Lower lobe of right lung (tissue), 2 donors: ENCODE data around the gene MALAT1. TPM values are rescaled to one million over a fixed set of nuclear protein-coding genes. Genes with fewer than 3 reads are reported as not detected.

Experiments
- ATAC-seq, 2 donors: fragments of 200-7000 bp; cut with Tn5 transposase; one replicate each; pipeline ENCODE4 v1.9.1; 2020 to 2022; ENCODE audit warnings: mild to moderate bottlenecking in 2 of 2, moderate library complexity in 2 of 2
- DNase-seq: peaks from one replicate; pipeline ENCODE4 v3.0.0-alpha.2; 2020
- H3K27ac ChIP-seq: fragments of 200-600 bp; one replicate; pipeline ENCODE4 v1.8.0; 2022
- H3K27me3 ChIP-seq: fragments of 200-600 bp; one replicate; pipeline ENCODE4 v1.8.0; 2022; ENCODE audit warnings: low read depth
- H3K36me3 ChIP-seq: fragments of 200-600 bp; one replicate; pipeline ENCODE4 v1.8.0; 2022; ENCODE audit warnings: mild to moderate bottlenecking
- H3K4me1 ChIP-seq: fragments of 200-600 bp; one replicate; pipeline ENCODE4 v1.8.0; 2022
- H3K4me3 ChIP-seq: fragments of 200-600 bp; one replicate; pipeline ENCODE4 v1.8.0; 2022; ENCODE audit warnings: mild to moderate bottlenecking
- H3K9me3 ChIP-seq: fragments of 200-600 bp; one replicate; pipeline ENCODE4 v1.8.0; 2022
- intact Hi-C: fragments of 100-400 bp; cut with DNase I; formaldehyde crosslinking; loops from one replicate; pipeline ENCODE4 v1.11.0; 2022
- total RNA-seq: library from RNA; stranded (reverse); fragmentation: NEBNext Ultra II Directional; extraction: Animal tissue kit (Norgen Biotek cat#: 25700); gene quantifications from one replicate; pipeline ENCODE4 v1.2.1, GENCODE V29; 2021
- TF ChIP-seq, protein P1 (sequence below): fragments of 200-600 bp; IDR thresholded peaks from one replicate; pipeline ENCODE4 v1.8.0; 2022; ENCODE audit warnings: antibody characterized with exemption, mild to moderate bottlenecking
- donor health status: DM: no; HTN: yes; CAD: no; lungs with severe emphysema.

The MALAT1 gene
- total RNA-seq, 1 donor from 2014 or later, result 11,612 TPM

DNA sequence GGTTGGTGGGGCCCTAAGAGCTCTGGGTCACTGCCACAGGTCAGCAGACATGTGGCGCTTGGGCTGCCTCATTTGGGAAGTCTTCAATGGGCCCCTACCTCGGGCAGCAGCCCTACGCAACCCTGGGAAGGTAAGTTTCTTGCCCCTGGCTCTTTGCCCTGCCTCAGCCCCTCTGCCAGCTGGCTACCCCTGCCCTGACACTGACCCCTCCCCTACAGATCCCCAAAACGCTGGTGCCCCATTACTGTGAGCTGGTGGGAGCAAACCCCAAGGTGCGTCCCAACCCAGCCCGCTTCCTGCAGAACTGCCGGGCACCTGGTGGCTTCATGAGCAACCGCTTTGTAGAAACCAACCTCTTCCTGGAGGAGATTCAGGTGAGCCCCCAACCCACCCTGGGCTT is 27.9 kb downstream of the MALAT1 start:
- peaks cover 42% of the 10 kb centered on the region for H3K4me1 ChIP-seq
- TF ChIP-seq, protein P1, sequence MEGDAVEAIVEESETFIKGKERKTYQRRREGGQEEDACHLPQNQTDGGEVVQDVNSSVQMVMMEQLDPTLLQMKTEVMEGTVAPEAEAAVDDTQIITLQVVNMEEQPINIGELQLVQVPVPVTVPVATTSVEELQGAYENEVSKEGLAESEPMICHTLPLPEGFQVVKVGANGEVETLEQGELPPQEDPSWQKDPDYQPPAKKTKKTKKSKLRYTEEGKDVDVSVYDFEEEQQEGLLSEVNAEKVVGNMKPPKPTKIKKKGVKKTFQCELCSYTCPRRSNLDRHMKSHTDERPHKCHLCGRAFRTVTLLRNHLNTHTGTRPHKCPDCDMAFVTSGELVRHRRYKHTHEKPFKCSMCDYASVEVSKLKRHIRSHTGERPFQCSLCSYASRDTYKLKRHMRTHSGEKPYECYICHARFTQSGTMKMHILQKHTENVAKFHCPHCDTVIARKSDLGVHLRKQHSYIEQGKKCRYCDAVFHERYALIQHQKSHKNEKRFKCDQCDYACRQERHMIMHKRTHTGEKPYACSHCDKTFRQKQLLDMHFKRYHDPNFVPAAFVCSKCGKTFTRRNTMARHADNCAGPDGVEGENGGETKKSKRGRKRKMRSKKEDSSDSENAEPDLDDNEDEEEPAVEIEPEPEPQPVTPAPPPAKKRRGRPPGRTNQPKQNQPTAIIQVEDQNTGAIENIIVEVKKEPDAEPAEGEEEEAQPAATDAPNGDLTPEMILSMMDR, result no peak
- no peaks in the 10 kb centered on the region for H3K27me3 ChIP-seq
- ATAC-seq (no peak), DNase-seq (no peak)
- no peaks in the 10 kb centered on the region for H3K9me3 ChIP-seq
- H3K4me3 ChIP-seq, result no peak overlapping the region
- no peak overlapping the region for H3K27ac ChIP-seq
- intact Hi-C loops, result no loop called here
- H3K36me3 ChIP-seq, result peaks cover 54% of the 10 kb centered on the region

DNA sequence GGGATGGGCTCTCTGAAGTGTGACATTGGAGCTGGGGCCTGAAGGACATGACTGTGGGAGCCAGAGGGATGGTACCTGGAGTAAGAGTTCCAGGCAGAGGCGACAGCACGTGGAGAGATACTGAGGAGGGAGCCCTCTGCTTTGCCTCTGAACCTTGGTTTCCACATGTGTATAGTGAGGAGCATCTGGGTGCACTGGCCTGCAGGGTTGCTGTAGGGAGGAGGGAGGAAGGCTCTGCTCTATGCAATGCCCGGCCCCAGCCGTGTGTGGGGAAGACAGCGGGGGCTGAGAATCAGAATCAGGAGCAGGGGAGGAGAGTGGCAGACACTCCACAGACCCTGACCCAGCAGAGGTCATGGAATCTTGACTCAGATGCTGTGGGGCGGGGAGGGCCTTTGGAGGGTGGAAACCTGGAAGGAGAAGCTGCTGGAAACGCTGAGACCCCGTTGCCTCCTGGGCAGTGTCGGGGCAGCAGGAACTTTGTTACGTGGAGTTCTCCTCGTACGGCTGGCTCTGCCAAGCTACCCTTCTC is 30.0 kb downstream of the MALAT1 start:
- DNase-seq (no peak), ATAC-seq (no peak)
- peaks cover 22% of the 10 kb centered on the region for H3K4me1 ChIP-seq
- H3K27me3 ChIP-seq, result no peaks in the 10 kb centered on the region
- no peaks in the 10 kb centered on the region for H3K9me3 ChIP-seq
- H3K36me3 ChIP-seq, result peaks cover 75% of the 10 kb centered on the region
- H3K4me3 ChIP-seq, result no peak overlapping the region
- H3K27ac ChIP-seq, result no peak overlapping the region
- TF ChIP-seq, protein P1, result no peak
- intact Hi-C loops, result no loop called here

DNA sequence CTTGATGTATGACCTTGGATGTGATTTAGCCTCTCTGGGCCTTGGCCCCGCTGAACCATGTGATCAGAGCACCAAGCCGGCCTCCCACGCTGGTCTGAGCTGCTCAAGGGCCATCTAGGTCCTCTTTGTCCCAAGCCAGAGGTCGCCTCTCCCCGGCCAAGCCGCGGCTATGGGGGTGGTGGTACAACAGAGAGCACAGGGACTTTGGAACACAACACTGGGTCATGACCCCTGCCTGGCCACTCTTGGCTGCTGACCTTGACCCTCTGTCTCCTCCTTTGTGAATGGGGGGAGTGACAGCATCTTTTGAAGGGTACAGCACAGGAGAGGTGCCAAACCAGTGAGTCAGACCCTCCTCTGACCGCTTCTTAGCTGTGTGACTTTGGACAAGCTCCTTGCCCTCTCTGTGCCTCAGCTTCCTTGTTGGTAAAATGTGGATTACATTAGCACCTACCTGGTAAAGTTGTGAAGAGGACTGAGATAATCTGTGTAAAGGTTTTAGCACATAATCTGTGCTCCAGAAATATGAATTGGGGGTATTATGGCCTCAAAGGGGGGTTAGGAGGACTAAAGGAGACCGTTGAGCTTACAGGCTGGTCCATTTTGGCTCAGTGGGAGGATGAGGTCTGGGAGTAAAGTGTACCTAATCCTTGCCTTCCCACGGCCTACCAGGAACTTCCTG is 30.8 kb downstream of the MALAT1 start:
- peaks cover 15% of the 10 kb centered on the region for H3K4me1 ChIP-seq
- no peaks in the 10 kb centered on the region for H3K27me3 ChIP-seq
- no peak overlapping the region for H3K4me3 ChIP-seq
- H3K36me3 ChIP-seq, result peaks cover 82% of the 10 kb centered on the region
- DNase-seq (no peak), ATAC-seq (no peak)
- intact Hi-C loops, result no loop called here
- H3K27ac ChIP-seq, result no peak overlapping the region
- TF ChIP-seq, protein P1, result no peak
- no peaks in the 10 kb centered on the region for H3K9me3 ChIP-seq

DNA sequence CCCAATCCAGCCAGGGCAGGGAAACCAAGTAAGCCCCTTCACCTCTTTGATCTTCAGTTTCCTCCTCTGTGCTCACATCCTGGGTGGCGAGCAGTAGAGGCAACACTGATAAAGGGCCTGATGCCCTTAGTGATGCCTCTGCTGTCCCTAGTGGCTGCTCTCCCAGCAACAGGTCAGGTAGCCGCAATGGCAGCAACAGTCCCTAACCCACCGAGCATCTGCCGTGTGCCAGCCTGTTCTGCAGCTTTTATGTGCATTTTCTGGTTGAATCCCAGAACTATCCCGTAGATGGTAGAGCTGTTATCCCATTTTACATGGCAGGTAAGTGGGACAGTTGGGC is 31.3 kb downstream of the MALAT1 start:
- H3K27me3 ChIP-seq, result no peaks in the 10 kb centered on the region
- no peak overlapping the region for H3K27ac ChIP-seq
- no peak for DNase-seq
- intact Hi-C loops, result no loop called here
- no peak for ATAC-seq
- peaks cover 87% of the 10 kb centered on the region for H3K36me3 ChIP-seq
- peaks cover 15% of the 10 kb centered on the region for H3K4me1 ChIP-seq
- H3K9me3 ChIP-seq, result no peaks in the 10 kb centered on the region
- TF ChIP-seq, protein P1, result no peak
- no peak overlapping the region for H3K4me3 ChIP-seq

DNA sequence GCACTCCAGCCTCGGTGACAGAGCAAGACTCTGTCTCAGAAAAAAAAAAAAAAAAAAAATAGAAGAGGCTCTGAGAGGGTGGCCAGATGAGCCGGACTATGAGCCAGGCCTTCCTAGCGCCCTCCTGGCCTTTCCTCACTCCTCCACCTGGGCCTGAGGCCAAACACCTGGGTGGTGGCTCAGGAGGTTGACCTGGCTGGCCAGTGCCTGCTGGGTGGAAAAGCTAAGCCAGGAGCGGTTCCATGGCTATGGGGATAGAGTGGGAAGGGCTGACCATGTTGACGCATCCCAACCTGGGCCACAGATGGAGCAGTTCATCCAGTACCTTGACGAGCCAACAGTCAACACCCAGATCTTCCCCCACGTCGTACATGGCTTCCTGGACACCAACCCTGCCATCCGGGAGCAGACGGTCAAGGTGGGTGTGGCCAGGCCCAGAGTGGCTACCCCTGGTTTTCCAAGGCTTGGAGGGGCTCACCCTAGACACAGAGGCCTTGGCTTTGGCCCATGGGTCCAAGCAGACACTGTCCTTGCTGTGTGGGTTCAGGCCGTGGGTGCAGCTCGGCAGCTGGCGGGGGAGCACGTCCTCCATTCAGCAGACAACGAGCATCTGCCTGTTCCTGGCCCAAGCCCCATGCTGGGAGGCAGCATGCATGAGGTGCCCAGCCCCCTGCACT is 33.7 kb downstream of the MALAT1 start:
- no peak for ATAC-seq
- no peak for DNase-seq
- intact Hi-C loops, result no loop called here

More for the DNA sequence above, 33.7 kb downstream of the MALAT1 start:
- Histone ChIP-seq H3K27ac (no peak overlapping the region), H3K36me3 (peaks cover 95% of the 10 kb centered on the region), H3K4me1 (no peaks in the 10 kb centered on the region), H3K4me3 (no peak overlapping the region), H3K27me3 (no peaks in the 10 kb centered on the region), H3K9me3 (no peaks in the 10 kb centered on the region)
- TF ChIP-seq, protein P1, result no peak
